Neuron (in vitro differentiated cells): ENCODE results near the gene UST.

Experiments used
- H2AFZ ChIP-seq: one replicate; pipeline ENCODE4 v1.6.1; 2013; ENCODE audit warnings: low read depth, mild to moderate bottlenecking, inconsistent platforms, low read length, moderate library complexity
- H3K27me3 ChIP-seq: one replicate; pipeline ENCODE4 v1.6.1; 2013; ENCODE audit warnings: low read length; ENCODE audit not compliant: insufficient read depth
- H3K36me3 ChIP-seq: one replicate; pipeline ENCODE4 v1.6.1; 2013; ENCODE audit warnings: low read length; ENCODE audit not compliant: insufficient read depth
- H3K4me1 ChIP-seq: one replicate; pipeline ENCODE4 v1.6.1; 2013; ENCODE audit warnings: low read length; ENCODE audit not compliant: insufficient read depth
- H3K4me3 ChIP-seq: 2 replicates; pipeline ENCODE4 v1.5.1; 2013; ENCODE audit warnings: mild to moderate bottlenecking, low read length, moderate library complexity
- H3K9me3 ChIP-seq: one replicate; pipeline ENCODE4 v1.6.1; 2013; ENCODE audit warnings: low read length

UST gene

GRCh38 chr6:148957752-148958151 is 210.9 kb downstream of the UST start:
- Histone ChIP-seq H3K4me1 (no peaks in the 10 kb centered on the region), H3K4me3 (no peak overlapping the region), H3K27me3 (no peaks in the 10 kb centered on the region), H3K36me3 (no peaks in the 10 kb centered on the region), H2AFZ (no peak overlapping the region), H3K9me3 (peaks cover 3% of the 10 kb centered on the region)

DNA sequence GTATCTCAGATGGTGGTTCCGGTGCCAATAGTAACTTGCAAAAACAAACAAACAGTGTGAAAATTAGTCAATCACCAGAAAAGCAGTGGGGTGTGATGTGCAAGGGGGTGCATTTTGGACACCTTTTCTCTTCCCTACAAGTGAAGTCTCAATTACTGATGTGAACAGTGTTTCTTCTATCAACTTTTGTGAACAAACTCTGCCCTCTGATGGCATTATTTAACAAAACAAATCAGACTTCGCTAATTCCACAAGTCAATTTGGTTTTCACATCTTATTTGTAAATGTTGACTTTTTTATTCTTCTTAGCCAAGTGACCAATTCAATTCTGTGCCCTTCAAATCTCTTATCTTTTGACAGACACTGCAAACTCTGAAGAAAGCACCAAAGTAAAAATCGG is 212.2 kb downstream of the UST start:
- Histone ChIP-seq H2AFZ (no peak overlapping the region), H3K4me3 (no peak overlapping the region), H3K4me1 (no peaks in the 10 kb centered on the region), H3K9me3 (peaks cover 3% of the 10 kb centered on the region), H3K27me3 (no peaks in the 10 kb centered on the region), H3K36me3 (no peaks in the 10 kb centered on the region)

DNA sequence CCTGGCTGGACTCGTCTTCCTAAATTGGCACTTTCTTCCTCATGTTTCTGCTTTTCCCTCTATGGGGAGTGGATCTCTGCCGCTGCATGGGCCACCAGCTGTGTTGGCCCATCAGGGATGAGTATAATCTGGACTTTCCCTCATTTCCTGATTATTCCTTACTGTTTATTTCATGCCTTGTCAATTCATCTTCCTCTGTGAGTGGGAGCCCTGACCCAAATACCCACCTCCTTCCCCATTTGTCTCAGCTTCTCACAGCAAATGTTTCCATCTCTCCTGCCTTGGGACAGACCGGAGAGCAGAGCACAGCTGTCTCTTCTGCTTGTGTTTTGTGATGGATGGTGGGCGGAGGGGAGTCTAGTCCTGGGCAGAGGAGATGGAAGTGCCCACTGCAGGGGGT is 212.7 kb downstream of the UST start:
- Histone ChIP-seq H3K4me3 (no peak overlapping the region), H3K27me3 (no peaks in the 10 kb centered on the region), H3K9me3 (peaks cover 5% of the 10 kb centered on the region), H3K4me1 (no peaks in the 10 kb centered on the region), H2AFZ (no peak overlapping the region), H3K36me3 (no peaks in the 10 kb centered on the region)

DNA sequence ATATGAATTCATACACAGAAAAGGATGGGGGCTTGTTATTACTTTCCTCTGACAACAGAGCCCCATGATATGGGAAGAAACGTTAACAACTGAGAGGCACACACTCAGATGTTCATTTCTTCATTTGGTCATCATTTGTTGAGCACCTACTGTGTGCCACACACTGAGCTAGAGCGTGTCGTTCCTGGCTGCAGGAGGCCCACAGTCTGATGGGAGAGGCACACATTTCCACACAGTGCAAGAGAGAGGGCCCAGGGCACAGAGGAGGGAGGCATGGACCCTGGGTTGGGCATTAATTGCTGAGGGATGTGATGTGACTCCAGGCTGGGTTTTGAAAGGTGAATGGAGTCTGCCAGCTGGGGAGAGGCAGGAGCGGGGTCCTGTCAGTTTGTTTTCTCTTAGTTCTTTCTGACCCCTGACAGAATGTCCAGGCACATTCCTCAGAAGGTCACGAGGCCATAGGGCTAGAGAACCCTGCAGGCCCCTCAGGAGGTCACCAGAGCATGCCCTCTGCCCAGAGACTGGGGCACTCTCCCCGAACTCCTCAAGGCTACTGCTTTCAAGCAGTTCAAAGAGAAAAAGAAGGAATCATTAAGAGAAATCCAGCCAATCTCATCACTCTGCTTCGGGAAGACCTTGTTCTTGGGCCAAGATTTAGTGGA is 216.2 kb downstream of the UST start:
- Histone ChIP-seq H3K36me3 (peaks cover 3% of the 10 kb centered on the region), H3K4me3 (no peak overlapping the region), H3K27me3 (no peaks in the 10 kb centered on the region), H3K4me1 (no peaks in the 10 kb centered on the region), H3K9me3 (peaks cover 6% of the 10 kb centered on the region), H2AFZ (no peak overlapping the region)

- Histone ChIP-seq H3K4me1 (no peaks in the 10 kb centered on the region), H2AFZ (no peak overlapping the region), H3K27me3 (no peaks in the 10 kb centered on the region), H3K36me3 (peaks cover 3% of the 10 kb centered on the region), H3K4me3 (no peak overlapping the region), H3K9me3 (peaks cover 6% of the 10 kb centered on the region)
Measured at GRCh38 chr6:148963738-148964137, 216.9 kb downstream of the UST start.

DNA sequence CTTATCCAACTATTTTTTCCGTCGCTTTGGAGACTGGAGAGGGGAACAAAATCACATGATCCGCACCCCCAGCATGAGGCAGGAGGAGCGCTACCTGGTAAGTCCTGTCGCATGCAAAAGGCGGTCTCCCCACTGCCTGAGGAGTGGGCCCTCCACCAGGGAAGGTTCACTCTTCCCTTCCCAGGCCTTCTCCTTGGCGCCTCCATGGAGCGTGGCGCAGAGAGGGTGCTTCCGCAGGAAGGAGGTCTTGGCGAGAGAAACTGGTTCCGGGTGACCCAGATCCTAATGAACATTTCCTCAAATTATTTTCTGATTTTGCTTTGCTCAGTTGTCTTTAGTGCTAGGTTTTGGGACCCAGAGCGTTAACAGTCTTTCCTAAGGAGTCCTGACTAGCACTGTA is 217.6 kb downstream of the UST start:
- peaks cover under 1% of the 10 kb centered on the region for H3K4me1 ChIP-seq
- no peak overlapping the region for H3K4me3 ChIP-seq
- no peak overlapping the region for H2AFZ ChIP-seq
- peaks cover 3% of the 10 kb centered on the region for H3K36me3 ChIP-seq
- no peaks in the 10 kb centered on the region for H3K27me3 ChIP-seq
- peaks cover 6% of the 10 kb centered on the region for H3K9me3 ChIP-seq

DNA sequence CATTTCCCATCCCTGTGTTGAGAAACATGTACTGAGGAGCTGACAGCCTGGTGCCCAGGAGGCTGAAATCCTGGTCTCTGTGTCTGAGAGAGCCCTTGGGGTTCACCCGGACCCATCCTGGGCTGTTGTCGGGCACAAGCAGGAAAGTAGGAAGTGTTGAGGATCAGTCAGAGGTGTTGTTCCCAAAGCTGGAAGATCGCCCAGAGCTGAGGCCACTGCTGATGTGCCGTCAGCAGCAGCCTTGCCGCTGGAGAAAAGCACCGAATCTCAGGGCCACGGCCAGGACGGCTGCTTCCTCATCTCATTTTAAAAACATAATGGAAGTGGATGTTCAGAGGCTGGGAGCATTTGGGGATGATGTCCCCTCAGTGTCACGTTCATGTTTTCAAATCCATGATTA is 218.5 kb downstream of the UST start:
- no peak overlapping the region for H2AFZ ChIP-seq
- no peaks in the 10 kb centered on the region for H3K27me3 ChIP-seq
- H3K4me3 ChIP-seq = no peak overlapping the region
- peaks cover 7% of the 10 kb centered on the region for H3K4me1 ChIP-seq
- H3K9me3 ChIP-seq = peaks cover 6% of the 10 kb centered on the region
- peaks cover 3% of the 10 kb centered on the region for H3K36me3 ChIP-seq

DNA sequence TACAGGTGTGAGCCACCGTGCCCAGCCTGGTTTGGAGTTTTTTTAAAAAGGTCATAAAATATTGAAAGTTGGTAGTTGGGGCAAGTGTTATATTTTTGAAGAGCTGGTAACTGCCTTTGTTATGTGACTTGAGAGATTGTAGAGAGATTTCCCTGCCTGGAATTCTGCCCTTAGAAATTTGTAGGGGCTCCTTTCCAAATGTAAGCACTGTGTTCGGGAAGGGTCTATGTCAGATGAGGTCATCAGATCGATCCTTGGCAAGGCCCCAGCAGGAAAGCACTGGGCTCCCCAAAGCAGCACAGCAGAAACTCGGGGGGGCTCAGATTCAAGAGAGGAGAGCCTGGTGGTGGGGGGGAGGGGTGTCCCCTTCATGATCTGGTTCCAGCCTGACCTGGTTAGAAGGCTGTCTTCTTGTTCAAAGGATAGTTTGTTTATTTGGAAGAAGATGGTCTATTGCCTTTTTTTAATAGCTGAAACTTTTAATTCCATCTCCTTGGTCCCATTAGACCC is 220.2 kb downstream of the UST start:
- Histone ChIP-seq H3K36me3 (peaks cover 3% of the 10 kb centered on the region), H3K4me3 (no peak overlapping the region), H3K9me3 (peaks cover 6% of the 10 kb centered on the region), H2AFZ (no peak overlapping the region), H3K27me3 (no peaks in the 10 kb centered on the region), H3K4me1 (peaks cover 7% of the 10 kb centered on the region)

DNA sequence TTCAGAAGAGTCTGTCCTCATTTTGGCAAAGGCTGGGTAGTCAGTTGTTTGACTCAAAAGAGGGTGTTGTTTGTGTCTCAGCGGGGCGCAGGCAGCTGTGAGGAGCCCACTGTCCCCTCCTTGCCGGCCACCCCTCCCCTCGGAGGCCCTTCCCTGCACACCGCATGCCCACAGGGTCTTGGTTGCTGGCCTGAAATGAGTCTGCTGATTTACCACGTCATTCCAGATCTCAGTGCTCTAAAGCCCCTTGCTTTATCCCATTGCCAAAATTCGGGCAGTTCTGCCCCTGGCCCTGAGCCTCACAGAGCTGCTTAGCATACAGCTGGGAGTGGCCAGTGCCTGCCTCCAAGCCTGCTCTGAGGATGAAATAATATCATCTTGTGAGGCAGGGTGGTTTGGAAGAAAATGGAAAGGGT is 220.7 kb downstream of the UST start:
- peaks cover 6% of the 10 kb centered on the region for H3K9me3 ChIP-seq
- peaks cover 7% of the 10 kb centered on the region for H3K4me1 ChIP-seq
- peaks cover 3% of the 10 kb centered on the region for H3K36me3 ChIP-seq
- no peak overlapping the region for H3K4me3 ChIP-seq
- no peak overlapping the region for H2AFZ ChIP-seq
- H3K27me3 ChIP-seq = no peaks in the 10 kb centered on the region

DNA sequence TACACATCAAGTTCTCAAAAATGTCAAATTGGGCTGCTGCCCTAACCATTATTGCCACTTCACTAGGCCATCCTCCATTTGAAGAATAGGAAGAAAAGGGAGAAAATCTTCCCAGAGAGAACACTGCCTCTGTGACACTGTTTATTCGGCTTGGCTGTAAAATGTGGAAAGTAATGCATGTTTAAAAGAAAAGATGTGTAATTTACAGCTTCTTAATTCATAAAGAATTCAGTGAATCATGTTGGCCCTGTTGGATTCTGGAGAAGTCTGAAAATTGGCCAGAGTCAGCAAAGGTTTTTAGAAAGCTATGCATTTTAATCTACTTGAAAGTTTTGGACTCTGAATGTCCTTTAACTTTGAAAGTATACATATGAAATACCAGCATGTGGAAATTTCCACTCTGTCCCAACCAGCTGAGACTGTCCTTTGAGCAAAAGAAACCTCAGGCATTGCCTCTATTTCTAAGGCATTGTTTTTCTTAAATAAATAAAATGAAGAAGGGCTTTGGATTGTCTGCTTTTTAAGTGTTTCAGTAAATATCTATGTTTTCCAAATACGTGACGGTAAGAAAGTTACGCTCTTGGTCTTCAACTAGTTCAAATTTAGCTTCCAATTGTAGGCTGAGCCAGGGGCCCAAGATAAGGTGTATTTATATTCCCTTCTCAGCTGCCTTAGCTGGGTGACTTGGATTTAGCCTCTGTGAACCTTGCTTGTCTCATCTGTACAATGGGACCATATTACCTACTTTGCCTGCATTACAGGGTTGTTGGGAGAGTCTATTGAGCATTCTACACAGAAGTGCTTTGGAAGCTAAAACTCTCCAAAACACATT is 222.2 kb downstream of the UST start:
- Histone ChIP-seq H3K4me3 (no peak overlapping the region), H3K36me3 (peaks cover 3% of the 10 kb centered on the region), H3K27me3 (no peaks in the 10 kb centered on the region), H3K4me1 (peaks cover 7% of the 10 kb centered on the region), H3K9me3 (peaks cover 6% of the 10 kb centered on the region), H2AFZ (no peak overlapping the region)

GRCh38 chr6:148969603-148970061 is 222.8 kb downstream of the UST start:
- Histone ChIP-seq H3K36me3 (peaks cover 3% of the 10 kb centered on the region), H2AFZ (no peak overlapping the region), H3K9me3 (peaks cover 4% of the 10 kb centered on the region), H3K27me3 (no peaks in the 10 kb centered on the region), H3K4me1 (peaks cover 7% of the 10 kb centered on the region), H3K4me3 (no peak overlapping the region)

GRCh38 chr6:148971031-148971927 is 224.4 kb downstream of the UST start:
- Histone ChIP-seq H3K36me3 (no peaks in the 10 kb centered on the region), H3K4me1 (peaks cover 7% of the 10 kb centered on the region), H2AFZ (no peak overlapping the region), H3K9me3 (no peaks in the 10 kb centered on the region), H3K27me3 (no peaks in the 10 kb centered on the region), H3K4me3 (no peak overlapping the region)

- no peak overlapping the region for H3K4me3 ChIP-seq
- peaks cover 7% of the 10 kb centered on the region for H3K4me1 ChIP-seq
- no peaks in the 10 kb centered on the region for H3K27me3 ChIP-seq
- no peaks in the 10 kb centered on the region for H3K9me3 ChIP-seq
- H3K36me3 ChIP-seq = no peaks in the 10 kb centered on the region
- no peak overlapping the region for H2AFZ ChIP-seq
Measured at GRCh38 chr6:148972481-148972880, 225.7 kb downstream of the UST start.
